ENCODE results near the gene NAALADL2.

NAALADL2 gene

DNA sequence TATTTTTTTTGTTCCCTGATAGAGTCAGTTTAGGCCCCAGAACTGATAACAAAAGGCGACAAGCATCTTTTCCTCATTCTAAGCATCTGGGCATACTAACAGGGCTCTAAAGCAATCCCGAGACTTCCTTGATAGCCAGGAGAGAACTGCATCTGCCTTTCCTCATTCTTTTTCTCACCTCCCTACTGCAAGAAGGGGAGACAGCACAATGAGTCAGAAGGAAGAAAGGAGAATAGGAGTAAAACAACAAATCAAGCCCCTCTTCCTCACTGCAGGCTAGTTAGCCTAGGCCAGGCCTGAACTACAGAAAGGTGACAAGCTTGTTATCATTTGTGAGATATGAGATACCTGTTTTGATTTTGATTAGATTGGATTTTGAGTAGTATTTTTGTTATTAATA, 97.9 kb downstream of the NAALADL2 start:
- ChIA-PET POLR2A (no interaction called here), CTCF (no interaction called here)
- DNase-seq (ENCODE audit: extremely low spot score): no peak
- TF ChIP-seq, protein P1, sequence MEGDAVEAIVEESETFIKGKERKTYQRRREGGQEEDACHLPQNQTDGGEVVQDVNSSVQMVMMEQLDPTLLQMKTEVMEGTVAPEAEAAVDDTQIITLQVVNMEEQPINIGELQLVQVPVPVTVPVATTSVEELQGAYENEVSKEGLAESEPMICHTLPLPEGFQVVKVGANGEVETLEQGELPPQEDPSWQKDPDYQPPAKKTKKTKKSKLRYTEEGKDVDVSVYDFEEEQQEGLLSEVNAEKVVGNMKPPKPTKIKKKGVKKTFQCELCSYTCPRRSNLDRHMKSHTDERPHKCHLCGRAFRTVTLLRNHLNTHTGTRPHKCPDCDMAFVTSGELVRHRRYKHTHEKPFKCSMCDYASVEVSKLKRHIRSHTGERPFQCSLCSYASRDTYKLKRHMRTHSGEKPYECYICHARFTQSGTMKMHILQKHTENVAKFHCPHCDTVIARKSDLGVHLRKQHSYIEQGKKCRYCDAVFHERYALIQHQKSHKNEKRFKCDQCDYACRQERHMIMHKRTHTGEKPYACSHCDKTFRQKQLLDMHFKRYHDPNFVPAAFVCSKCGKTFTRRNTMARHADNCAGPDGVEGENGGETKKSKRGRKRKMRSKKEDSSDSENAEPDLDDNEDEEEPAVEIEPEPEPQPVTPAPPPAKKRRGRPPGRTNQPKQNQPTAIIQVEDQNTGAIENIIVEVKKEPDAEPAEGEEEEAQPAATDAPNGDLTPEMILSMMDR (IDR thresholded peaks at IDR 0.05; ENCODE audit: control extremely low read depth, extremely low read depth, low read depth, missing control alignments): no peak

DNA sequence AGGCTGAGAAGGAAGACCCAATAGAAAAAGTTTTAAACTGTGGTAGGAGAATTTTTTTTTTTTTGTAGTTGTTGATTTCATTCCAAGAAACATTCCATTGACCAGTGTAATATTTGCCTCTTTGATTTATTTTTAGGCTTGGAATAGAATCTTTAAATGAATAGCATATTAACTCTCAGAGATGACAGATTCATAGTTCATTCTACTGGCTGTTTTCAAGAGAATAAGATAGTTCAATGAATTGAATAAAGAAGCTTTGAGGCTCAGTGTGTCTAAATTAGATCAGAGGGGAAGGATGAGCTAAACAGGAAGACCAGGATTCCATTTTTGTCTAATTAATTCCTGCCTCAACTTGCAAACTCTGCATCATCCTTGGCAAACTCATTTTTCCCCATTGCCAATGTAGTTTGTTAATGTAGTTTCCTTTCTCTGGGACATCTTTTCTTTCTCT, 98.4 kb downstream of the NAALADL2 start:
- no peak for DNase-seq (ENCODE audit: extremely low spot score)
- ChIA-PET POLR2A (no interaction called here), CTCF (interaction anchor here (0.7 kb wide), 1 partner anchor 10 kb away, joined by 3 read pairs; no protein-coding TSS in a partner anchor)
- TF ChIP-seq, protein P1 (IDR thresholded peaks at IDR 0.05; ENCODE audit: control extremely low read depth, extremely low read depth, low read depth, missing control alignments): no peak

DNA sequence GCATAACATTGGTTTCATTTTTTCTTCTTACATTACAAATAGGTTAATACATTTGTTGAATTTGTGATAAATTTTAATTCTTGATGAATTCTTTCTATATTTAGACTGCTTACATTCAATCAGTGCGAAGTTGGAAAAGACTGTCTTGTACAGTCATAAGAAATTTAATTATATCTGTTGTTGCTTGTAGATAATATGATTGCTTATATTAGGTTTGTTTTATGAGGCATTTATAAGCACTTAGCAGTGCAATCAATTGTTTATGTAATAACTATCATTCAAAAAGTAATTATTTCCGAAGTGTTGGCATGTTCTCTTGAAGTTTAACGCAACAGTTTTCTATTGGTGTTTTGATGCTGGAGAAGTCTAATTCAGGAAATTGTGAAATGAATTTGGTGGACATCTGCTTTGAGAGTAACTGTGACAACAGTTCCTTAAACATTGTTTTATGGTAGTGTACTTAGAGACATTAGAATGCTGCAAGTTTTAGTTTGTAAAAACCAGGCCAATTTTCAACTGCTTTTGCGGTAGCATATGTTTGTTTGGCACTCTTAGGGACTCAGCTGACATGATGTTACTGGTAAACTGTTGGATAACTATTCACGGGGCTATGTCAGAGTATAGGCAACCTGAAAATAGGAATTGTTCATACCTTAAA, 99.7 kb downstream of the NAALADL2 start:
- CTCF ChIA-PET: no interaction called here
- DNase-seq (ENCODE audit: extremely low spot score): no peak
- POLR2A ChIA-PET: no interaction called here
- TF ChIP-seq, protein P1 (IDR thresholded peaks at IDR 0.05; ENCODE audit: control extremely low read depth, extremely low read depth, low read depth, missing control alignments): no peak

DNA sequence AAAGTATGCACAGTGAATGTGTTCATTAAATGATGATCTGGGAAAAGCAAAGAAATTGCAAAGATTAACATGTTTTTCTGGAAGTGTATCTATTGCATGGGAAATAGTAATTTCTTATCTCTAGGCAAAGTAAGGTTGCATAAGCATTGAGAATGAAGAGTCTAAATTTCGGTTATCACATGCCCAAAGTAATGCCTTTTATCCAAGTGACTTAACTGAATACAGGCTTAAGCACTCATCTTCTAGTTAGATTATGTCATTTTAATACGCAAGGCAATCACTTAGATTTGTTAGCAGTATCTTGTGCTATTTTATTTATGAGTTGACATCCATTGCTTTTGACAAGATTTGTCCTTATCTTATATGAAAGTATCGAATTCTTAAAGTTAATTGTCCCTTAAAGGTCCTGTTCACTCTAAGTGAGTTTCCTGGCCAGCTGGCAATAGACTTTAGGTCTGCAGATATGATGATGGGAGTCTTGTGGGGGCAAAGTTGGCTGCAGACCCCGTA, 100.5 kb downstream of the NAALADL2 start:
- TF ChIP-seq, protein P1 (IDR thresholded peaks at IDR 0.05; ENCODE audit: control extremely low read depth, extremely low read depth, low read depth, missing control alignments): no peak
- DNase-seq (ENCODE audit: extremely low spot score): no peak
- POLR2A ChIA-PET: no interaction called here
- CTCF ChIA-PET: no interaction called here

DNA sequence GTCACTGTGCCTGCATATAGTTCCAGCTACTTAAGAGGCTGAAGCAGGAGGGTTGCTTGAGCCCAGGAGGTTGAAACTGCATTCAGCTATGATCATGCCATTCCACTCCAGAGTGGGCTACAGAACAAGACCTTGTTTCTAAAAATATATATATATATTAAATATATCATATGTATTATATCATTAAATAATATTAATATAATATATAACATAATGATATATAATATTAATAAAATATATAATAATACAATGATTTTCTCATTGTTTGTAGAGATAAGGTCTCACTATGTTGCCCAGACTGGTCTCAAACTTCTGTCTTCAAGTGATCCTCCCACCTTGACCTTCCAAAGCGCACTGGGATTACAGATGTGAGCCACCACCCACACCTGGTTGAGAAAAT, 101.8 kb downstream of the NAALADL2 start:
- CTCF ChIA-PET: no interaction called here
- POLR2A ChIA-PET: no interaction called here
- DNase-seq (ENCODE audit: extremely low spot score): no peak
- TF ChIP-seq, protein P1 (IDR thresholded peaks at IDR 0.05; ENCODE audit: control extremely low read depth, extremely low read depth, low read depth, missing control alignments): no peak

DNA sequence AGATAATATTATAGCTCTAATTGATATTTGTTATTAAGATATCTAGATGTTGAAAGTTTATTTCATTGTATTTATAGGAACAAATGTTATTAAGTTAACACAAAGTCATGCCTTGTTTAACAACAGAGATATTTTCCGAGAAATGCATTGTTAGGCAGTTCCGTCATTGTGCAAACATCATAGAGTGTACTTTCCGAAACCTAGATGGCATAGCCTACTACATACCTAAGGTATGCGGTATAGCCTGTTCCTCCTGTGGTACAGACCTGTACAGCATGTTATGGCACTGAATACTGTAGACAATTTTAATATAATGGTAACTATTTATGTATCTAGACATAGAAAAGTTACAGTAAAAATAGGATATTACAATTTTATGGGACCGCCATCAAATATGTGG, 114.3 kb downstream of the NAALADL2 start:
- TF ChIP-seq, protein P1 (IDR thresholded peaks at IDR 0.05; ENCODE audit: control extremely low read depth, extremely low read depth, low read depth, missing control alignments): no peak
- CTCF ChIA-PET: no interaction called here
- DNase-seq (ENCODE audit: extremely low spot score): no peak
- POLR2A ChIA-PET: no interaction called here

Data from GM10248 (cell line).